H9 (cell line): ENCODE data around the gene PCDHB13. TPM values are rescaled to one million over a fixed set of nuclear protein-coding genes. Genes with fewer than 3 reads are reported as not detected.
"Not testable (repeated sequence)": the region's sequence is repeated elsewhere in the genome, so short reads cannot be mapped to it uniquely, and the experiment has no call there.

Source experiments
- DNase-seq: peaks from one replicate; pipeline ENCODE4 v3.0.0-alpha.2; 2017
- H2AFZ ChIP-seq: one replicate; pipeline ENCODE4 v1.6.1; 2013; ENCODE audit warnings: mild to moderate bottlenecking, low read length, control low read depth, moderate library complexity
- H2AK5ac ChIP-seq: 2 replicates; pipeline ENCODE4 v1.6.1; 2013; ENCODE audit warnings: low read length, control low read depth, mixed read lengths; ENCODE audit not compliant: insufficient read length
- H2BK120ac ChIP-seq: one replicate; pipeline ENCODE4 v1.6.1; 2013; ENCODE audit warnings: low read depth, mild to moderate bottlenecking, low read length, control low read depth, inconsistent platforms; ENCODE audit not compliant: poor library complexity, severe bottlenecking
- H2BK12ac ChIP-seq: 2 replicates; pipeline ENCODE4 v1.6.1; 2013; ENCODE audit warnings: low read length, control low read depth, mixed read lengths, low read depth; ENCODE audit not compliant: insufficient read length
- H2BK15ac ChIP-seq: 2 replicates; pipeline ENCODE4 v1.6.1; 2013; ENCODE audit warnings: low read depth, low read length, control low read depth
- H2BK20ac ChIP-seq: one replicate; pipeline ENCODE4 v1.6.1; 2013; ENCODE audit warnings: low read depth, mild to moderate bottlenecking, low read length, control low read depth, inconsistent platforms; ENCODE audit not compliant: poor library complexity, severe bottlenecking
- H2BK5ac ChIP-seq: 2 replicates; pipeline ENCODE4 v1.6.1; 2013; ENCODE audit warnings: low read length, control low read depth, mixed read lengths; ENCODE audit not compliant: insufficient read length
- H3K14ac ChIP-seq: 2 replicates; pipeline ENCODE4 v1.6.1; 2013; ENCODE audit warnings: low read length, control low read depth; ENCODE audit not compliant: insufficient read depth
- H3K18ac ChIP-seq: 2 replicates; pipeline ENCODE4 v1.6.1; 2013; ENCODE audit warnings: low read depth, mild to moderate bottlenecking, mixed read lengths, low read length, control low read depth; ENCODE audit not compliant: insufficient read length
- H3K23ac ChIP-seq: 2 replicates; pipeline ENCODE4 v1.6.1; 2013; ENCODE audit warnings: low read length, control low read depth, mixed read lengths, low read depth; ENCODE audit not compliant: insufficient read length
- H3K23me2 ChIP-seq: 2 replicates; pipeline ENCODE4 v1.6.1; 2013; ENCODE audit warnings: low read depth, mild to moderate bottlenecking, mixed read lengths, low read length, control low read depth; ENCODE audit not compliant: insufficient read length, poor library complexity, severe bottlenecking
- H3K27ac ChIP-seq: 2 replicates; pipeline ENCODE4 v1.5.1; 2013; ENCODE audit warnings: low read length, control low read depth, mixed read lengths, low read depth; ENCODE audit not compliant: insufficient read length
- H3K27me3 ChIP-seq: 2 replicates; pipeline ENCODE4 v1.6.1; 2013; ENCODE audit warnings: low read length, control low read depth, inconsistent platforms; ENCODE audit not compliant: insufficient read depth
- H3K4ac ChIP-seq: 2 replicates; pipeline ENCODE4 v1.6.1; 2013; ENCODE audit warnings: low read depth, mild to moderate bottlenecking, control low read depth, inconsistent platforms, low read length, moderate library complexity
- H3K4me1 ChIP-seq: 2 replicates; pipeline ENCODE4 v1.6.1; 2013; ENCODE audit warnings: low read length, control low read depth, inconsistent platforms; ENCODE audit not compliant: insufficient read depth
- H3K4me2 ChIP-seq: 2 replicates; pipeline ENCODE4 v1.6.1; 2013; ENCODE audit warnings: low read length, control low read depth, mixed read lengths; ENCODE audit not compliant: insufficient read length, insufficient read depth
- H3K56ac ChIP-seq: 2 replicates; pipeline ENCODE4 v1.6.1; 2013; ENCODE audit warnings: low read depth, mild to moderate bottlenecking, mixed read lengths, low read length, control low read depth; ENCODE audit not compliant: insufficient read length
- H3K79me1 ChIP-seq: 2 replicates; pipeline ENCODE4 v1.6.1; 2013; ENCODE audit warnings: low read depth, mild to moderate bottlenecking, moderate library complexity, low read length, control low read depth, inconsistent platforms; ENCODE audit not compliant: insufficient read depth, poor library complexity, severe bottlenecking
- H3K79me2 ChIP-seq: 2 replicates; pipeline ENCODE4 v1.6.1; 2013; ENCODE audit warnings: low read length, control low read depth, inconsistent platforms; ENCODE audit not compliant: insufficient read depth
- H3K9ac ChIP-seq: 2 replicates; pipeline ENCODE4 v1.6.1; 2013; ENCODE audit warnings: low read length, control low read depth, mixed read lengths; ENCODE audit not compliant: insufficient read length; ENCODE audit errors: extremely low read depth
- H3K9me3 ChIP-seq: one replicate; pipeline ENCODE4 v1.6.1; 2013; ENCODE audit warnings: low read depth, low read length, inconsistent platforms; ENCODE audit not compliant: control insufficient read depth
- H3T11ph ChIP-seq: one replicate; pipeline ENCODE4 v1.6.1; 2013; ENCODE audit warnings: mild to moderate bottlenecking, low read length, control low read depth, inconsistent platforms
- H4K20me1 ChIP-seq: one replicate; pipeline ENCODE4 v1.6.1; 2013; ENCODE audit not compliant: control insufficient read depth, insufficient read length, insufficient read depth
- H4K5ac ChIP-seq: 2 replicates; pipeline ENCODE4 v1.6.1; 2013; ENCODE audit warnings: low read depth, mild to moderate bottlenecking, mixed read lengths, low read length, control low read depth; ENCODE audit not compliant: insufficient read length
- H4K8ac ChIP-seq: replicated peaks from 2 replicates; pipeline ENCODE4 v1.6.1; 2013; ENCODE audit warnings: low read length, control low read depth, mixed read lengths, low read depth; ENCODE audit not compliant: insufficient read length
- H4K91ac ChIP-seq: 2 replicates; pipeline ENCODE4 v1.6.1; 2013; ENCODE audit warnings: low read depth, mild to moderate bottlenecking, moderate library complexity, mixed read lengths, low read length, control low read depth; ENCODE audit not compliant: insufficient read length
- H3K27ac Mint-ChIP-seq, 3 experiments: 2 replicates in 2 of 3; 3 replicates in 1 of 3; pipeline ENCODE4 v1.8.0; 2020 to 2021; ENCODE audit warnings: mixed read lengths in 3 of 3, mild to moderate bottlenecking in 1 of 3, moderate library complexity in 1 of 3
- H3K27me3 Mint-ChIP-seq: 2 replicates; pipeline ENCODE4 v1.8.0; 2021; ENCODE audit warnings: low read depth, mild to moderate bottlenecking, moderate library complexity, mixed read lengths
- H3K36me3 Mint-ChIP-seq, 3 experiments: 2 replicates in 2 of 3; 3 replicates in 1 of 3; pipeline ENCODE4 v1.8.0; 2020 to 2021; ENCODE audit warnings: low read depth in 3 of 3, mixed read lengths in 3 of 3; ENCODE audit not compliant: insufficient read depth in 1 of 3
- H3K4me1 Mint-ChIP-seq, 2 experiments: 2 replicates each; pipeline ENCODE4 v1.8.0; 2020; ENCODE audit warnings: mixed read lengths in 2 of 2
- H3K4me3 Mint-ChIP-seq, 2 experiments: 2 replicates in 1 of 2; 3 replicates in 1 of 2; pipeline ENCODE4 v1.8.0; 2020 to 2021; ENCODE audit warnings: mild to moderate bottlenecking in 2 of 2, mixed read lengths in 2 of 2, moderate library complexity in 1 of 2
- H3K9me3 Mint-ChIP-seq, 2 experiments: 2 replicates in 1 of 2; 3 replicates in 1 of 2; pipeline ENCODE4 v1.8.0; 2020; ENCODE audit warnings: mild to moderate bottlenecking in 2 of 2, mixed read lengths in 2 of 2, moderate library complexity in 1 of 2
- WGBS: extraction: QIAGEN DNeasy Blood & Tissue Kit; methylation state at CpG from one replicate; pipeline ENCODE4 v1.1.7; 2013; ENCODE audit warnings: missing lambda C conversion rate, low lambda C conversion rate, mixed read lengths; ENCODE audit not compliant: insufficient read length; ENCODE audit errors: extremely low coverage; 5-methylcytosine and 5-hydroxymethylcytosine counted together
- total RNA-seq: library from RNA; stranded (reverse); gene quantifications from 2 replicates; pipeline ENCODE4 v1.2.1, GENCODE V29; 2021

The PCDHB13 gene
- total RNA-seq, 1 experiment from 2014 or later: 1.7 TPM

GRCh38 chr5:141247434-141247833 lies 33.7 kb downstream of the PCDHB13 start:
- not testable (repeated sequence) for DNase-seq, H3K27ac Mint-ChIP-seq, H3K9me3 ChIP-seq, H2AFZ ChIP-seq, H4K20me1 ChIP-seq, H3K27me3 Mint-ChIP-seq, H2BK20ac ChIP-seq, H3K14ac ChIP-seq, H4K91ac ChIP-seq, H3K4me1 ChIP-seq, H4K5ac ChIP-seq, H3K4me3 Mint-ChIP-seq, H2BK12ac ChIP-seq, H3K9ac ChIP-seq, H3K56ac ChIP-seq, H3K18ac ChIP-seq, H3K4me2 ChIP-seq, H2AK5ac ChIP-seq, H3K4ac ChIP-seq, H3K23ac ChIP-seq, H3K23me2 ChIP-seq, H3K79me1 ChIP-seq, H2BK120ac ChIP-seq, H3K27me3 ChIP-seq, H2BK5ac ChIP-seq, H4K8ac ChIP-seq, H2BK15ac ChIP-seq, H3T11ph ChIP-seq, H3K79me2 ChIP-seq, H3K27ac ChIP-seq
- Mint-ChIP-seq H3K9me3 (peaks cover 58 to 76% of the 10 kb centered on the region in 2 experiments), H3K36me3 (peaks cover 17 to 58% (median 33%) of the 10 kb centered on the region in 3 experiments), H3K4me1 (peaks cover 0 to 15% of the 10 kb centered on the region in 2 experiments; a peak in 2 of 4 replicates)
- WGBS: no CpG with 5 or more reads among the region's 34 CpGs
